ENCODE measurements around the gene ZNF70. TPM values are rescaled to one million over a fixed set of nuclear protein-coding genes. Genes with fewer than 3 reads are reported as not detected.

ZNF70 gene
- polyA plus RNA-seq, 4 donors = 0.27 to 3.7 (median 0.98) TPM; not detected in 1

DNA sequence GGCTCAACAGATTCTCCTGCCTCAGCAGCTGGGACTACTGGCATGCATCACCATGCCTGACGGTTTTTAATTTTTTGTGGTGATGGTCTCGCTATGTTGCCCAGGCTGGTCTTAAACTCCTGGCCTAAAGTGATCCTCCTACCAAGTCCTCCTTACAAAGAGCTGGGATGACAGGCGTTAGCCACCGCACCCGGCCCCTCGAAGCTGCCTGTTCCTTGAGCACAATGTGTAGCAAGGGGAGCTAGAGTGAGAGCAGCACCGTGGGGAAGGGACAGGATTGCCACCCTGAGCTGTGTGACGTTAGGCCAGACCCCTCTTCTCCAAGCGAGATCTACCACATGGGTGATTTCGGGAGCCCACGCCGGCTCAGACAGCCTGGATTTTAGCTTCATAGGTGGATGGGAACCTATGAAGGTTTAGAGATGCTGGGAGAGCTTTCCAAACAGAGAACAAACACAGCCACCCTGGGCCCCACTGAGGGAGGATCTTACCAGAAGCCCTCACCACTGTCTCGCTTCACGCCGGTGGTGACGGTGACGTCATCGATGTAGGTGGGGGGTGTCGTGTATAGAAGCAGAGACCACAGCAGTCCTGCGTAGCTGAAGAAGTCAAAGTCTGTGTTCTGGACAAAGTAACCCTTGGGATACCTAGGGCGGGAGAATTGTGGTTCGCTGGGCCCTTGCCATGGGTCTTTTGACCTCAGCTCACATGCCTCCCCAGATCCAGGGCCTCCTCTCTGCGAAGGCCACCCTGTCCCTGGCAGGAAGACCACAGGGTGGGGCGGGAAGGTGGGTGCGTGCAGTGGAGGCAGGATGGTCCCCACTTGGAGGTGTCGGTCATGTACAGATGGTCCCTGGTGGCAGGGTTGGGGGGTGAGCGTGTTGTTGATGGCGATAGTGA, 37.0 kb downstream of the ZNF70 start:
- peaks cover 17 to 42% (median 18%) of the 10 kb centered on the region in 3 donors for H3K36me3 ChIP-seq (ENCODE audit: control insufficient read depth in 3 of 3, insufficient read depth in 2 of 3, low read depth in 1 of 3, low read length in 3 of 3)
- FAIRE-seq = no peak
- H3K27ac ChIP-seq (ENCODE audit: low read depth in 1 of 3, low read length in 2 of 3) = no peak overlapping the region
- no peaks in the 10 kb centered on the region for H3K27me3 ChIP-seq (ENCODE audit: control insufficient read depth in 3 of 3, insufficient read depth in 3 of 3, low read length in 3 of 3)
- no peak overlapping the region for H3K4me3 ChIP-seq (ENCODE audit: low read depth in 1 of 3, low read length in 3 of 3)
- H3K4me1 ChIP-seq (ENCODE audit: control insufficient read depth in 3 of 3, insufficient read depth in 2 of 3, low read depth in 1 of 3, low read length in 2 of 3) = peaks cover 0 to 7% (median 4%) of the 10 kb centered on the region in 3 donors
- H3K9me3 ChIP-seq (ENCODE audit: control insufficient read depth in 2 of 2, insufficient read depth in 1 of 2, low read depth in 1 of 2, low read length in 1 of 2) = no peaks in the 10 kb centered on the region
- 90 to 93% (median 92%) methylated on average over 28 of the region's 28 CpGs for WGBS, 3 donors
- DNase-seq = no peak

DNA sequence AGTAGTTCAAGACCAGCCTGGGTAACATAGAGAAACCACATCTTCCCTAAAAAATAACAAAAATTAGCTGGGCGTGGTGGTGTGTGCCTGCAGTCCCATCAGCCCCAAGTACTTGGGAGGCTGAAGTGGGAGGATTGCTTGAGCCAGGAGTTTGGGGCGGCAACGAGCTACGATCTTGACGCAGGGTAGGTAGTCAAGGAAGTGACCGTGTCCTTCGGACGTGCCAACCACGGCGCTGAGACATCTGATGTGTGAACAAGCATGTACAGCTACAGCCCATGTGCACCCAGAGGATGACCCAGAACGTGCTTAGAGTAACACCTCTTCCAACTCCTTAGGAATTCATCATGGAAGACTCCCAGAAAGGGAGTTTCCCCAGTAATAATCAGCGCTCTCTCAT, 38.7 kb downstream of the ZNF70 start:
- WGBS, 3 donors = 93 to 94% (median 94%) methylated on average over 12 of the region's 12 CpGs
- peaks cover 18 to 46% (median 19%) of the 10 kb centered on the region in 3 donors for H3K36me3 ChIP-seq (ENCODE audit: control insufficient read depth in 3 of 3, insufficient read depth in 2 of 3, low read depth in 1 of 3, low read length in 3 of 3)
- no peak for DNase-seq

GRCh38 chr22:23709107-23709506, 41.8 kb downstream of the ZNF70 start:
- Histone ChIP-seq H3K4me1 (ENCODE audit: control insufficient read depth in 3 of 3, insufficient read depth in 2 of 3, low read depth in 1 of 3, low read length in 2 of 3) (no peaks in the 10 kb centered on the region), H3K36me3 (ENCODE audit: control insufficient read depth in 3 of 3, insufficient read depth in 2 of 3, low read depth in 1 of 3, low read length in 3 of 3) (peaks cover 28 to 45% (median 33%) of the 10 kb centered on the region in 3 donors), H3K27ac (ENCODE audit: low read depth in 1 of 3, low read length in 2 of 3) (no peak overlapping the region), H3K4me3 (ENCODE audit: low read depth in 1 of 3, low read length in 3 of 3) (no peak overlapping the region), H3K27me3 (ENCODE audit: control insufficient read depth in 3 of 3, insufficient read depth in 3 of 3, low read length in 3 of 3) (no peaks in the 10 kb centered on the region), H3K9me3 (ENCODE audit: control insufficient read depth in 2 of 2, insufficient read depth in 1 of 2, low read depth in 1 of 2, low read length in 1 of 2) (no peaks in the 10 kb centered on the region)
- WGBS, 3 donors = 90 to 97% (median 95%) methylated on average over 2 of the region's 2 CpGs
- no peak for FAIRE-seq
- DNase-seq = no peak

More for the DNA sequence above, 38.7 kb downstream of the ZNF70 start:
- H3K4me3 ChIP-seq (ENCODE audit: low read depth in 1 of 3, low read length in 3 of 3) = no peak overlapping the region
- no peaks in the 10 kb centered on the region for H3K27me3 ChIP-seq (ENCODE audit: control insufficient read depth in 3 of 3, insufficient read depth in 3 of 3, low read length in 3 of 3)
- no peak for FAIRE-seq
- H3K27ac ChIP-seq (ENCODE audit: low read depth in 1 of 3, low read length in 2 of 3) = no peak overlapping the region
- H3K4me1 ChIP-seq (ENCODE audit: control insufficient read depth in 3 of 3, insufficient read depth in 2 of 3, low read depth in 1 of 3, low read length in 2 of 3) = peaks cover 0 to 4% (median 3%) of the 10 kb centered on the region in 3 donors
- H3K9me3 ChIP-seq (ENCODE audit: control insufficient read depth in 2 of 2, insufficient read depth in 1 of 2, low read depth in 1 of 2, low read length in 1 of 2) = no peaks in the 10 kb centered on the region

- DNase-seq (no peak), FAIRE-seq (no peak)
- 71 to 88% (median 78%) methylated on average over 1 of the region's 1 CpG for WGBS, 3 donors
- H3K36me3 ChIP-seq (ENCODE audit: control insufficient read depth in 3 of 3, insufficient read depth in 2 of 3, low read depth in 1 of 3, low read length in 3 of 3) = peaks cover 21 to 40% (median 33%) of the 10 kb centered on the region in 3 donors
- H3K27ac ChIP-seq (ENCODE audit: low read depth in 1 of 3, low read length in 2 of 3) = no peak overlapping the region
- H3K27me3 ChIP-seq (ENCODE audit: control insufficient read depth in 3 of 3, insufficient read depth in 3 of 3, low read length in 3 of 3) = no peaks in the 10 kb centered on the region
- H3K9me3 ChIP-seq (ENCODE audit: control insufficient read depth in 2 of 2, insufficient read depth in 1 of 2, low read depth in 1 of 2, low read length in 1 of 2) = no peaks in the 10 kb centered on the region
- no peak overlapping the region for H3K4me3 ChIP-seq (ENCODE audit: low read depth in 1 of 3, low read length in 3 of 3)
- no peaks in the 10 kb centered on the region for H3K4me1 ChIP-seq (ENCODE audit: control insufficient read depth in 3 of 3, insufficient read depth in 2 of 3, low read depth in 1 of 3, low read length in 2 of 3)
These were observed 42.6 kb downstream of the ZNF70 start for GRCh38 chr22:23708270-23708669.

GRCh38 chr22:23705358-23705757, 45.6 kb downstream of the ZNF70 start:
- Histone ChIP-seq H3K27ac (ENCODE audit: low read depth in 1 of 3, low read length in 2 of 3) (no peak overlapping the region), H3K4me3 (ENCODE audit: low read depth in 1 of 3, low read length in 3 of 3) (no peak overlapping the region), H3K27me3 (ENCODE audit: control insufficient read depth in 3 of 3, insufficient read depth in 3 of 3, low read length in 3 of 3) (no peaks in the 10 kb centered on the region), H3K36me3 (ENCODE audit: control insufficient read depth in 3 of 3, insufficient read depth in 2 of 3, low read depth in 1 of 3, low read length in 3 of 3) (peaks cover 13 to 37% (median 26%) of the 10 kb centered on the region in 3 donors), H3K9me3 (ENCODE audit: control insufficient read depth in 2 of 2, insufficient read depth in 1 of 2, low read depth in 1 of 2, low read length in 1 of 2) (no peaks in the 10 kb centered on the region), H3K4me1 (ENCODE audit: control insufficient read depth in 3 of 3, insufficient read depth in 2 of 3, low read depth in 1 of 3, low read length in 2 of 3) (no peaks in the 10 kb centered on the region)
- FAIRE-seq = no peak
- 77 to 86% (median 85%) methylated on average over 3 of the region's 3 CpGs for WGBS, 3 donors
- DNase-seq = no peak

DNA sequence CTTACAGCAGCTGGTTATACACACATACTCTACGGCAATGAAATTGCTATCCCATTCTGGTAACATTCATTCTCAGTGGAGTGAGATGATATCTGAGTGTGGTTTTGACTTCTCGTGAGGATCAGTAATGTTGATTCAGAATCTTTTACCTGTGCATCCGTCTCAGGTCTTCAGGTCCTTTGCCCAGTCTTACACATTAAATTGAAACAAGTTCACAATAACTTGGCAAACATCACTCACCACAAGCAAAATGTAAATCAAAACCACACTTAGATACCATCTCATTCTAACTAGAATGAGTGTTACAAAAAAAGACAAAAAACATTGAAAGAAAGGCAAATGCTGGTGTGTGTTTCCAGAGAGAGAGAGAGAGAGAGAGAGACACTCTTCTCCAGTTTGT, 46.1 kb downstream of the ZNF70 start:
- no peak overlapping the region for H3K27ac ChIP-seq (ENCODE audit: low read depth in 1 of 3, low read length in 2 of 3)
- H3K9me3 ChIP-seq (ENCODE audit: control insufficient read depth in 2 of 2, insufficient read depth in 1 of 2, low read depth in 1 of 2, low read length in 1 of 2) = no peaks in the 10 kb centered on the region
- WGBS, 3 donors = 84 to 89% (median 86%) methylated on average over 3 of the region's 3 CpGs
- H3K4me1 ChIP-seq (ENCODE audit: control insufficient read depth in 3 of 3, insufficient read depth in 2 of 3, low read depth in 1 of 3, low read length in 2 of 3) = no peaks in the 10 kb centered on the region
- DNase-seq = no peak
- H3K4me3 ChIP-seq (ENCODE audit: low read depth in 1 of 3, low read length in 3 of 3) = no peak overlapping the region
- no peak for FAIRE-seq
- peaks cover 13 to 37% (median 26%) of the 10 kb centered on the region in 3 donors for H3K36me3 ChIP-seq (ENCODE audit: control insufficient read depth in 3 of 3, insufficient read depth in 2 of 3, low read depth in 1 of 3, low read length in 3 of 3)
- no peaks in the 10 kb centered on the region for H3K27me3 ChIP-seq (ENCODE audit: control insufficient read depth in 3 of 3, insufficient read depth in 3 of 3, low read length in 3 of 3)

DNA sequence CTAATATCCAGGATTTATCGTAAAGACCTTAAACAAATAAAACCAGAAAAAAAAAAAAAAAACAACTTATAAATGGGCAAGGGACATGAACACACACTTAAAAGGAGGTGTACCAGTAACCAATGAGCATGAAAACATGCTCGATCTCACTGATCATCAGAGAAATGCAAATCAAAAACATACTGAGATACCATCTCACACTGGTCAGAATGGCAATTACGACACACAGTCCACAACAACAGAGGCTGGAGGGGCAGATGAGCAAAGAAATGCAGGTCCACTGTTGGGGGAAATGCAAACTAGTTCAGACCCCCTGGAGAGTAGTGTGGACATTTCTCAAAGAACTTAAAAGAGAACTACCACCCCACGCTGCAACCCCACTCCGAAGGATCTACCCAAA, 46.9 kb downstream of the ZNF70 start:
- H3K9me3 ChIP-seq (ENCODE audit: control insufficient read depth in 2 of 2, insufficient read depth in 1 of 2, low read depth in 1 of 2, low read length in 1 of 2) = no peaks in the 10 kb centered on the region
- WGBS, 3 donors = 95 to 97% (median 96%) methylated on average over 5 of the region's 5 CpGs
- DNase-seq = no peak
- no peaks in the 10 kb centered on the region for H3K27me3 ChIP-seq (ENCODE audit: control insufficient read depth in 3 of 3, insufficient read depth in 3 of 3, low read length in 3 of 3)
- no peak overlapping the region for H3K4me3 ChIP-seq (ENCODE audit: low read depth in 1 of 3, low read length in 3 of 3)
- H3K36me3 ChIP-seq (ENCODE audit: control insufficient read depth in 3 of 3, insufficient read depth in 2 of 3, low read depth in 1 of 3, low read length in 3 of 3) = peaks cover 15 to 33% (median 23%) of the 10 kb centered on the region in 3 donors
- H3K4me1 ChIP-seq (ENCODE audit: control insufficient read depth in 3 of 3, insufficient read depth in 2 of 3, low read depth in 1 of 3, low read length in 2 of 3) = no peaks in the 10 kb centered on the region
- no peak for FAIRE-seq
- no peak overlapping the region for H3K27ac ChIP-seq (ENCODE audit: low read depth in 1 of 3, low read length in 2 of 3)

DNA sequence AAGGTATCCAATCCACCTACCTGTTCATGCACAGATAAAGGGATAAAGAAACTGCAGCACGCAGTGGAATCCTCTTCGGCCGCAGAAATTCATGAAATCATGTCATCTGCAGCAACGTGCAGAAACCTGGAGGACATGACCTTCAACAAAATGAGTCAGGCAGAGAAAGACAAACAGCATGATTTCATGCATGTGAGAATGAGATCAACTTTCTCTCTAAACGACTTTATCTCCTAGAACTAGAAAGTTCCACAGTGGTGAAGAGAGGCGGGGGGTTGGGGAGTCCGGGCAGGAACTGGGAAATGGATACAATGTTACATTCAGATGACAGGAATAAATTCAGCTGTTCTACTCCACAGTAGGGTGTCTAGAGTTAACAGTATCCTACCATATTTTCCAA, 50.2 kb downstream of the ZNF70 start:
- Histone ChIP-seq H3K4me3 (ENCODE audit: low read depth in 1 of 3, low read length in 3 of 3) (no peak overlapping the region), H3K4me1 (ENCODE audit: control insufficient read depth in 3 of 3, insufficient read depth in 2 of 3, low read depth in 1 of 3, low read length in 2 of 3) (no peaks in the 10 kb centered on the region), H3K27ac (ENCODE audit: low read depth in 1 of 3, low read length in 2 of 3) (no peak overlapping the region), H3K36me3 (ENCODE audit: control insufficient read depth in 3 of 3, insufficient read depth in 2 of 3, low read depth in 1 of 3, low read length in 3 of 3) (peaks cover 7 to 41% (median 23%) of the 10 kb centered on the region in 3 donors), H3K9me3 (ENCODE audit: control insufficient read depth in 2 of 2, insufficient read depth in 1 of 2, low read depth in 1 of 2, low read length in 1 of 2) (no peaks in the 10 kb centered on the region), H3K27me3 (ENCODE audit: control insufficient read depth in 3 of 3, insufficient read depth in 3 of 3, low read length in 3 of 3) (no peaks in the 10 kb centered on the region)
- FAIRE-seq (no peak), DNase-seq (no peak)
- 83 to 84% (median 83%) methylated on average over 7 of the region's 7 CpGs for WGBS, 3 donors
